Fibroblast of lung (primary cell): ENCODE results near the gene SCUBE1. TPM values are rescaled to one million over a fixed set of nuclear protein-coding genes. Genes with fewer than 3 reads are reported as not detected.
A peak's percentile ranks its signal among the peaks of the same experiment; 100 is the strongest.

Experiments
- DNase-seq, 2 donors: peaks; one replicate each; pipeline versions ENCODE4 v3.0.0 to v3.0.0-alpha.2; 2010; ENCODE audit warnings: low read depth in 2 of 2
- H2AFZ ChIP-seq: 2 replicates; pipeline ENCODE4 v1.5.1; 2012; ENCODE audit warnings: low read length, control low read depth, inconsistent platforms
- H3K27ac ChIP-seq: 2 replicates; pipeline ENCODE4 v1.5.1; 2011; ENCODE audit warnings: low read length, control low read depth; ENCODE audit not compliant: insufficient read depth
- H3K27me3 ChIP-seq: 2 replicates; pipeline ENCODE4 v1.5.1; 2011; ENCODE audit warnings: mild to moderate bottlenecking, low read length; ENCODE audit not compliant: control insufficient read depth, insufficient read depth
- H3K36me3 ChIP-seq: 2 replicates; pipeline ENCODE4 v1.5.1; 2011; ENCODE audit warnings: low read length; ENCODE audit not compliant: control insufficient read depth, insufficient read depth
- H3K4me1 ChIP-seq: 2 replicates; pipeline ENCODE4 v1.5.1; 2011; ENCODE audit warnings: low read length; ENCODE audit not compliant: control insufficient read depth, insufficient read depth; ENCODE audit errors: extremely low read depth
- H3K4me2 ChIP-seq: 2 replicates; pipeline ENCODE4 v1.5.1; 2011; ENCODE audit warnings: low read length, control low read depth; ENCODE audit not compliant: insufficient read depth; ENCODE audit errors: extremely low read depth
- H3K4me3 ChIP-seq, 4 experiments: fragments of 200-600 bp in 1 of 4; sonication (generic) in 1 of 4; replicated peaks in 1 of 4; 2 replicates each; pipeline ENCODE4 v1.5.1; 2011 to 2016; ENCODE audit warnings: low read length in 4 of 4, low read depth in 3 of 4, mild to moderate bottlenecking in 3 of 4, control low read depth in 2 of 4, inconsistent platforms in 1 of 4, mixed read lengths in 1 of 4; ENCODE audit not compliant: insufficient read depth in 1 of 4; ENCODE audit errors: control extremely low read depth in 1 of 4
- H3K79me2 ChIP-seq: 2 replicates; pipeline ENCODE4 v1.5.1; 2012; ENCODE audit warnings: mild to moderate bottlenecking, low read length, inconsistent platforms; ENCODE audit not compliant: control insufficient read depth, insufficient read depth
- H3K9ac ChIP-seq: 2 replicates; pipeline ENCODE4 v1.5.1; 2011; ENCODE audit warnings: mild to moderate bottlenecking, low read length, control low read depth; ENCODE audit not compliant: insufficient read depth
- H3K9me3 ChIP-seq: 2 replicates; pipeline ENCODE4 v1.5.1; 2012; ENCODE audit warnings: low read depth, low read length; ENCODE audit not compliant: control insufficient read depth, insufficient read depth
- H4K20me1 ChIP-seq: 2 replicates; pipeline ENCODE4 v1.5.1; 2011; ENCODE audit warnings: low read length; ENCODE audit not compliant: control insufficient read depth, insufficient read depth; ENCODE audit errors: extremely low read depth
- EZH2 ChIP-seq: IDR thresholded peaks from 2 replicates; pipeline ENCODE4 v1.5.1; 2012; ENCODE audit warnings: low read length, control low read depth, mild to moderate bottlenecking; ENCODE audit errors: missing control alignments
- polyA plus RNA-seq, 2 donors: library from polyadenylated mRNA; depleted of rRNA in 1 of 2; stranded (reverse) in 1 of 2; unstranded in 1 of 2; fragments of >200 nt; gene quantifications; 2 replicates each; pipeline ENCODE4 v1.2.1, GENCODE V29; 2011 to 2012; ENCODE audit warnings: missing spikeins in 1 of 2
- total RNA-seq: library from RNA; depleted of rRNA; stranded (reverse); fragments of >200 nt; gene quantifications from 2 replicates; pipeline ENCODE4 v1.2.1, GENCODE V29; 2014
- TF ChIP-seq, protein P1 (sequence below), 2 donors: IDR thresholded peaks in 1 of 2; conservative IDR thresholded peaks in 1 of 2; 1 replicate in 1 of 2; 2 replicates in 1 of 2; pipeline ENCODE4 v1.5.1; 2011 to 2012; ENCODE audit warnings: low read length in 2 of 2, control low read depth in 1 of 2, inconsistent platforms in 1 of 2, low read depth in 1 of 2, mild to moderate bottlenecking in 1 of 2

Gene SCUBE1
- total and polyA plus RNA-seq, 2 donors (not counting 1 experiment from before 2014, with no cell fraction given) = 0.17 TPM; not detected in 1

DNA sequence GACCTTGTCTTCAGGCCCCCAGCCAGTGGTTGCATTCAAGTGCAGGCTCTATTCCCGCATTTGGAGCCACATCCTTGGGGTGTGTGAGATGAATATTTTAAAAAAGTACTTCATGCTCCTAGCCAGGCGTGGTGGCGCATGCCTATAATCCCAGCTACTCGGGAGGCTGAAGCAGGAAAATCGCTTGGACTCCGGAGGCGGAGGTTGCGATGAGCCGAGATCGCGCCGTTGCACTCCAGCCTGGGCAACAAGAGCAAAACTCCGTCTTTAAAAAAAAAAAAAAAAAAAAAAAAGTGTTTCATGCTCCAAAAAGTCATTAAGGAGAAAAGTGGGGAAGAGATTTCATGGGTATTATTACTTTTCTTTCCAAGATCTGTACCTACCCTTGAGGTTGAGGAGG lies 18.0 kb downstream of the SCUBE1 start:
- Histone ChIP-seq H3K36me3 (no peaks in the 10 kb centered on the region), H3K27ac (no peak overlapping the region), H3K79me2 (no peaks in the 10 kb centered on the region), H3K4me3 (no peak overlapping the region), H3K9me3 (no peaks in the 10 kb centered on the region), H3K4me1 (no peaks in the 10 kb centered on the region), H3K27me3 (no peaks in the 10 kb centered on the region), H2AFZ (no peak overlapping the region), H3K4me2 (no peak overlapping the region), H3K9ac (no peak overlapping the region), H4K20me1 (no peaks in the 10 kb centered on the region)
- DNase-seq = no peak
- no peak for TF ChIP-seq EZH2
- TF ChIP-seq, protein P1, sequence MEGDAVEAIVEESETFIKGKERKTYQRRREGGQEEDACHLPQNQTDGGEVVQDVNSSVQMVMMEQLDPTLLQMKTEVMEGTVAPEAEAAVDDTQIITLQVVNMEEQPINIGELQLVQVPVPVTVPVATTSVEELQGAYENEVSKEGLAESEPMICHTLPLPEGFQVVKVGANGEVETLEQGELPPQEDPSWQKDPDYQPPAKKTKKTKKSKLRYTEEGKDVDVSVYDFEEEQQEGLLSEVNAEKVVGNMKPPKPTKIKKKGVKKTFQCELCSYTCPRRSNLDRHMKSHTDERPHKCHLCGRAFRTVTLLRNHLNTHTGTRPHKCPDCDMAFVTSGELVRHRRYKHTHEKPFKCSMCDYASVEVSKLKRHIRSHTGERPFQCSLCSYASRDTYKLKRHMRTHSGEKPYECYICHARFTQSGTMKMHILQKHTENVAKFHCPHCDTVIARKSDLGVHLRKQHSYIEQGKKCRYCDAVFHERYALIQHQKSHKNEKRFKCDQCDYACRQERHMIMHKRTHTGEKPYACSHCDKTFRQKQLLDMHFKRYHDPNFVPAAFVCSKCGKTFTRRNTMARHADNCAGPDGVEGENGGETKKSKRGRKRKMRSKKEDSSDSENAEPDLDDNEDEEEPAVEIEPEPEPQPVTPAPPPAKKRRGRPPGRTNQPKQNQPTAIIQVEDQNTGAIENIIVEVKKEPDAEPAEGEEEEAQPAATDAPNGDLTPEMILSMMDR (conservative IDR thresholded peaks at IDR 0.05 in 1 of 2, IDR thresholded peaks at IDR 0.05 in 1 of 2; ENCODE audit: low read depth in 1 of 2, low read length in 2 of 2) = no peak

GRCh38 chr22:43320943-43321900 lies 21.9 kb downstream of the SCUBE1 start:
- no peaks in the 10 kb centered on the region for H3K27me3 ChIP-seq
- H3K4me3 ChIP-seq = no peak overlapping the region
- no peak for DNase-seq
- H3K9me3 ChIP-seq = no peaks in the 10 kb centered on the region
- no peak overlapping the region for H3K9ac ChIP-seq
- TF ChIP-seq, protein P1 (conservative IDR thresholded peaks at IDR 0.05 in 1 of 2, IDR thresholded peaks at IDR 0.05 in 1 of 2; ENCODE audit: low read depth in 1 of 2, low read length in 2 of 2) = no peak
- no peak for TF ChIP-seq EZH2
- no peaks in the 10 kb centered on the region for H3K4me1 ChIP-seq
- H3K79me2 ChIP-seq = no peaks in the 10 kb centered on the region
- no peak overlapping the region for H3K27ac ChIP-seq
- no peak overlapping the region for H2AFZ ChIP-seq
- H4K20me1 ChIP-seq = no peaks in the 10 kb centered on the region
- H3K4me2 ChIP-seq = no peak overlapping the region
- H3K36me3 ChIP-seq = no peaks in the 10 kb centered on the region

- Histone ChIP-seq H3K9me3 (no peaks in the 10 kb centered on the region), H3K36me3 (no peaks in the 10 kb centered on the region), H3K4me1 (no peaks in the 10 kb centered on the region), H3K79me2 (no peaks in the 10 kb centered on the region), H4K20me1 (no peaks in the 10 kb centered on the region), H3K4me3 (no peak overlapping the region), H3K4me2 (no peak overlapping the region), H3K9ac (no peak overlapping the region), H3K27me3 (no peaks in the 10 kb centered on the region), H3K27ac (no peak overlapping the region), H2AFZ (no peak overlapping the region)
- no peak for TF ChIP-seq EZH2
- TF ChIP-seq, protein P1 (conservative IDR thresholded peaks at IDR 0.05 in 1 of 2, IDR thresholded peaks at IDR 0.05 in 1 of 2; ENCODE audit: low read depth in 1 of 2, low read length in 2 of 2) = no peak
- DNase-seq = peak in 1 of 2 donors; percentile 34
Measured at GRCh38 chr22:43319661-43320486, 23.3 kb downstream of the SCUBE1 start.
